Transverse colon (tissue), 4 donors: ENCODE measurements around the gene ARL6IP1.

Source experiments
- EP300 ChIP-seq: sonication (generic); formaldehyde crosslinking; IDR thresholded peaks from one replicate; pipeline ENCODE4 v1.6.1; 2017; ENCODE audit warnings: antibody characterized with exemption, low read depth
- POLR2A ChIP-seq: fragments of 450-650 bp; IDR thresholded peaks from one replicate; pipeline ENCODE4 v1.6.1; 2016; ENCODE audit warnings: antibody characterized with exemption, mild to moderate bottlenecking, moderate library complexity
- POLR2AphosphoS5 ChIP-seq, 3 donors: sonication (generic); formaldehyde crosslinking; IDR thresholded peaks; one replicate each; pipeline ENCODE4 v1.6.1; 2016; ENCODE audit warnings: antibody characterized with exemption in 3 of 3
- TF ChIP-seq, protein P1 (sequence below), 5 experiments: fragments of 200-600 bp in 3 of 5; fragments of 450-650 bp in 2 of 5; sonication (generic) in 3 of 5; IDR thresholded peaks; 1 replicate in 2 of 5; 2 replicates in 3 of 5; pipeline ENCODE4 v1.5.1; 2016 to 2017; ENCODE audit warnings: antibody characterized with exemption in 5 of 5, inconsistent platforms in 3 of 5, mild to moderate bottlenecking in 2 of 5, moderate library complexity in 1 of 5

DNA sequence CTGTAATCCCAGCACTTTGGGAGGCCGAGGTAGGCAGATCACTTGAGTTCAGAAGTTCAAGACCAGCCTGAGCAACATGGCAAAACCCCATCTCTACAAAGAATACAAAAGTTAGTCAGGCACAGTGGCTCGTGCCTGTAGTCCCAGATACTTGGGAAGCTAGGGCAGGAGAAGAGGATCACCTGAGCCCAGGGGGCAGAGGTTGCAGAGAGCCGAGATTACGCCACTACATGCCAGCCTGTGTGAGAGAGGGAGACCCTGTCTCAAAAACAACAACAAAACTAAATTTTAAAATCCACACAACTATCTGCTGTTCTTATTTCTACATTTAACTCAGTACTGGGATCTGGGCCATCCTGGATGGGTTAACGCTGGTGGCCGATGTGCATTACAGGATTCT, 41.2 kb upstream of the ARL6IP1 start:
- TF ChIP-seq POLR2A (no peak), EP300 (no peak), POLR2AphosphoS5 (IDR thresholded peaks at IDR 0.05) (no peak)
- TF ChIP-seq, protein P1, sequence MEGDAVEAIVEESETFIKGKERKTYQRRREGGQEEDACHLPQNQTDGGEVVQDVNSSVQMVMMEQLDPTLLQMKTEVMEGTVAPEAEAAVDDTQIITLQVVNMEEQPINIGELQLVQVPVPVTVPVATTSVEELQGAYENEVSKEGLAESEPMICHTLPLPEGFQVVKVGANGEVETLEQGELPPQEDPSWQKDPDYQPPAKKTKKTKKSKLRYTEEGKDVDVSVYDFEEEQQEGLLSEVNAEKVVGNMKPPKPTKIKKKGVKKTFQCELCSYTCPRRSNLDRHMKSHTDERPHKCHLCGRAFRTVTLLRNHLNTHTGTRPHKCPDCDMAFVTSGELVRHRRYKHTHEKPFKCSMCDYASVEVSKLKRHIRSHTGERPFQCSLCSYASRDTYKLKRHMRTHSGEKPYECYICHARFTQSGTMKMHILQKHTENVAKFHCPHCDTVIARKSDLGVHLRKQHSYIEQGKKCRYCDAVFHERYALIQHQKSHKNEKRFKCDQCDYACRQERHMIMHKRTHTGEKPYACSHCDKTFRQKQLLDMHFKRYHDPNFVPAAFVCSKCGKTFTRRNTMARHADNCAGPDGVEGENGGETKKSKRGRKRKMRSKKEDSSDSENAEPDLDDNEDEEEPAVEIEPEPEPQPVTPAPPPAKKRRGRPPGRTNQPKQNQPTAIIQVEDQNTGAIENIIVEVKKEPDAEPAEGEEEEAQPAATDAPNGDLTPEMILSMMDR (IDR thresholded peaks at IDR 0.05): no peak
